H1 (cell line): ENCODE measurements around the gene BSDC1. TPM values are rescaled to one million over a fixed set of nuclear protein-coding genes. Genes with fewer than 3 reads are reported as not detected.

Experiments used
- CBX8 ChIP-seq: fragments of 300-800, 300-1000 bp; sonication (generic); IDR thresholded peaks from 2 replicates; pipeline ENCODE4 v1.7.1; 2016; ENCODE audit warnings: low read depth, low read length, borderline replicate concordance
- CHD1 ChIP-seq: IDR thresholded peaks from 2 replicates; pipeline ENCODE4 v1.6.1; 2012; ENCODE audit warnings: low read depth, low read length, improper control_type of control experiment
- SIRT6 ChIP-seq: IDR thresholded peaks from one replicate; pipeline ENCODE4 v1.7.1; 2012; ENCODE audit warnings: low read length, inconsistent platforms
- ZNF274 ChIP-seq: IDR thresholded peaks from 2 replicates; pipeline ENCODE4 v1.7.0; 2012; ENCODE audit warnings: low read length, borderline replicate concordance; ENCODE audit errors: extremely low read depth
- polyA plus RNA-seq, 7 experiments: library from polyadenylated mRNA; depleted of rRNA in 3 of 7; stranded (reverse) in 5 of 7; unstranded in 2 of 7; fragments of >200 nt in 5 of 7; fragments of 200-250 nt in 2 of 7; gene quantifications; 1 replicate in 5 of 7; 2 replicates in 1 of 7; 4 replicates in 1 of 7; pipeline versions ENCODE4 v1.2.1 to v1.2.3, GENCODE V29; 2011 to 2013; ENCODE audit warnings: missing spikeins in 2 of 7, mixed read lengths in 2 of 7
- total RNA-seq: library from RNA; stranded (reverse); fragmentation: NEBNext Ultra II Directional; extraction: Animal tissue kit (Norgen Biotek cat#: 25700); gene quantifications from 2 replicates; pipeline ENCODE4 v1.2.1, GENCODE V29; 2021

BSDC1 gene
- total and polyA plus RNA-seq, 2 of the 8 experiments (the other 6 are each of a cell fraction or from before 2014, with no cell fraction given): 24.8 to 40.7 TPM

DNA sequence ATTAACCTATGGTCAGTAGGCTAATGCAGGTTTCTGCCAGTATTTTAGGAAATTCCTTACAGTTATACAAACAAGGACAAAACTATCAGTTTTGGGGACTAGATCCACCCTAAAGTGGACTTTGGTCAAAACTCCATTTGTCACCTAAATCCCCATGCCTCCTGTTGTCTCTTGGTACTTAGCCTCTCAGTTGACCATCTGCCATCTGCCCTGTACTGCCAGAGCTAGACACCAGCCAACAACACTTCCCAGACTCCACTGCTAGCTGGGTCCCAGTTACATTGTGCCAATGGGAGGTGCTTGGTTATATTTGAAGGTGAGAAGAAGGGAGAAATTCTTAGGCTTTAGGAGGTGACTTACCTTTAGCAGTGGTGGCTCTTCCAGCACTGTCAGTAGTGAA, 17.0 kb upstream of the BSDC1 start (continued):
- no peak for TF ChIP-seq ZNF274
- no peak for TF ChIP-seq CBX8
- TF ChIP-seq SIRT6: no peak
- TF ChIP-seq CHD1: no peak
